Astrocyte of the cerebellum (primary cell): ENCODE results near the gene GSTM1.

ENCODE experiments used
- DNase-seq: peaks from one replicate; pipeline ENCODE4 v3.0.0-alpha.2; 2011; ENCODE audit warnings: low read depth
- H3K4me3 ChIP-seq: 2 replicates; pipeline ENCODE4 v1.5.1; 2011; ENCODE audit warnings: mild to moderate bottlenecking, low read depth, low read length, moderate library complexity
- in situ Hi-C: cut with HindIII; loops from 2 replicates; pipeline ENCODE4 v1.10.0; 2017; ENCODE audit warnings: low sequenced_read_pairs
- TF ChIP-seq, protein P1 (sequence below): IDR thresholded peaks from 2 replicates; pipeline ENCODE4 v1.5.1; 2012; ENCODE audit warnings: low read length, low read depth, moderate library complexity, mild to moderate bottlenecking; ENCODE audit errors: missing control alignments

The GSTM1 gene

DNA sequence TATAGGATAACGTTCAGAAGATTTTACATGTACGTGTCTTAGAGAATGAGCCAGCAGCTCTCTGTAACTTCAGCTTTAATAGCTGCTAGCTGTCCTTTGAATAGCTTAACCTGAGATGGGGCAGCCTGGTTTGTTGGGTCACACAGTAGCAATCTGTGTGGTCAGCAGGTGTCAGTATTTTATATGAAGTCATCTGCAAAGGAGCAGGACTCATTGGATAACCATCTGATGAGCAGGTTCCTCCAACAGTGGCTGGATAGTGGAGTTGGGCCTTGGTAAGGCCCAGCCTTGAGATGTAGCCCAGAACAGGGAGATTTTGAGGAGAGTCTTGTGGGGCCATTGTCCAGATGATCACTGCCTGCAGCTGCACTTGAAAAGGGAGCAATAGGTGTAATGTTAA, 30.9 kb downstream of the GSTM1 start:
- H3K4me3 ChIP-seq = no peak overlapping the region
- TF ChIP-seq, protein P1, sequence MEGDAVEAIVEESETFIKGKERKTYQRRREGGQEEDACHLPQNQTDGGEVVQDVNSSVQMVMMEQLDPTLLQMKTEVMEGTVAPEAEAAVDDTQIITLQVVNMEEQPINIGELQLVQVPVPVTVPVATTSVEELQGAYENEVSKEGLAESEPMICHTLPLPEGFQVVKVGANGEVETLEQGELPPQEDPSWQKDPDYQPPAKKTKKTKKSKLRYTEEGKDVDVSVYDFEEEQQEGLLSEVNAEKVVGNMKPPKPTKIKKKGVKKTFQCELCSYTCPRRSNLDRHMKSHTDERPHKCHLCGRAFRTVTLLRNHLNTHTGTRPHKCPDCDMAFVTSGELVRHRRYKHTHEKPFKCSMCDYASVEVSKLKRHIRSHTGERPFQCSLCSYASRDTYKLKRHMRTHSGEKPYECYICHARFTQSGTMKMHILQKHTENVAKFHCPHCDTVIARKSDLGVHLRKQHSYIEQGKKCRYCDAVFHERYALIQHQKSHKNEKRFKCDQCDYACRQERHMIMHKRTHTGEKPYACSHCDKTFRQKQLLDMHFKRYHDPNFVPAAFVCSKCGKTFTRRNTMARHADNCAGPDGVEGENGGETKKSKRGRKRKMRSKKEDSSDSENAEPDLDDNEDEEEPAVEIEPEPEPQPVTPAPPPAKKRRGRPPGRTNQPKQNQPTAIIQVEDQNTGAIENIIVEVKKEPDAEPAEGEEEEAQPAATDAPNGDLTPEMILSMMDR = no peak
- in situ Hi-C loops = no loop called here
- no peak for DNase-seq

DNA sequence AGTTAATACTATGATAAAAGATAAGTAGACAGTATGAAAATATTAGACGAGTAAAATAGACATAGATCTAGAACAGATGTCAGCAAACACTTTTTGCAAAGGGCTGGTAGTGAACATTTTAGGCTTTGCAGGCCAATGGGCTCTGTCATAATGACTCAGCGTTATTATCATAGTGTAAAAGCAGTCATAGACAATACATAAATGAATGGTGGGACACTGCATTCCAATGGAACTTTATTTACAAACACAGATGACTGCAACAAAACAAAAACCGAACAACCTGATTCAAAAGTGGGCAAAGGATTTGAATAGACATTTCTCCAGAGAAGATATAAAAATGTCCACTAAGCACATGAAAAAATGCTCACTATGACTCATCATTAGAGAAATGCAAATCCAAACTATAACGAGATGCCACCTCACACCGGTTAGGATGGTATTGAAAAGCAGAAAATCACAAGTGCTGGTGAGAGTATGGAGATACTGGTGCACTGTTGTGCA, 31.8 kb downstream of the GSTM1 start:
- TF ChIP-seq, protein P1 = no peak
- in situ Hi-C loops = no loop called here
- H3K4me3 ChIP-seq = no peak overlapping the region
- no peak for DNase-seq

DNA sequence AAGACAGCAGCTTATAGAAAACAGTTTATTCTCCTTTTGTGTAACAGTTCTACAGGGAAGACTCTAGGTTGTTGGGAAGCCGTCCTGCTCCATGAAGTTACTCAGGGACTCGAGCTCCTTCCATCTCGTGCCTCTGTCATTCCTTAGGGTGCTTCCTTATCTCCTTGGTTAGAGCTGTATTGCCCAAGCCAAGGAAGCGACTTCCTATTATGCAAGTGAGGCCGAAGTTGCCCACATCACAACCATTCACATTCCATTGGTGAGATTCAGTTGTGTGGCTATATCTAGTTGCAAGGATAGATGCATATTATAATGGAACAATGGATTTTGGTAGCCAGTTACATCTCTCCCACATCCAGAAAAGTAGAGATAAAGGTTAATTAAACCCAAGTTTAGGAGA, 33.4 kb downstream of the GSTM1 start:
- in situ Hi-C loops = no loop called here
- TF ChIP-seq, protein P1 = no peak
- H3K4me3 ChIP-seq = no peak overlapping the region
- no peak for DNase-seq

DNA sequence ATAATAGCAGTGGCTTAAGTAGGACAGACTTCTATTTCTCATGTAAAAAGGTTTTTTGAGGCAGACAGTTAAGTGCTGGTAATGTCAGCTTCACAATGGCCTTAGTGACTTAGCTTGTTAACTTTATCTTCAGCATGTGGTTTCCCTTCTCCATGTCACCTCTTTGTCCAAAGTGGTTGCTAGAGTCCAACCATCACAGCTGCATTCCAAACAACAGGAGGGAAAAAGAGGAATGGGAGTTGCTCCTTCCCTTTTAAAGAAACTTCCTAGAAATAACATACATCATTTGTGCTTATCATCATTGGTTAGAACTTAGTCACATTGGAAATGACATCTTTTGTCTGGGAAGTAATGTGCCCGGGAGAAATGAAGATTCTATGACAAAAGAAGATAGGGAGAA, 34.4 kb downstream of the GSTM1 start:
- in situ Hi-C loops = no loop called here
- TF ChIP-seq, protein P1 = no peak
- no peak for DNase-seq
- no peak overlapping the region for H3K4me3 ChIP-seq

DNA sequence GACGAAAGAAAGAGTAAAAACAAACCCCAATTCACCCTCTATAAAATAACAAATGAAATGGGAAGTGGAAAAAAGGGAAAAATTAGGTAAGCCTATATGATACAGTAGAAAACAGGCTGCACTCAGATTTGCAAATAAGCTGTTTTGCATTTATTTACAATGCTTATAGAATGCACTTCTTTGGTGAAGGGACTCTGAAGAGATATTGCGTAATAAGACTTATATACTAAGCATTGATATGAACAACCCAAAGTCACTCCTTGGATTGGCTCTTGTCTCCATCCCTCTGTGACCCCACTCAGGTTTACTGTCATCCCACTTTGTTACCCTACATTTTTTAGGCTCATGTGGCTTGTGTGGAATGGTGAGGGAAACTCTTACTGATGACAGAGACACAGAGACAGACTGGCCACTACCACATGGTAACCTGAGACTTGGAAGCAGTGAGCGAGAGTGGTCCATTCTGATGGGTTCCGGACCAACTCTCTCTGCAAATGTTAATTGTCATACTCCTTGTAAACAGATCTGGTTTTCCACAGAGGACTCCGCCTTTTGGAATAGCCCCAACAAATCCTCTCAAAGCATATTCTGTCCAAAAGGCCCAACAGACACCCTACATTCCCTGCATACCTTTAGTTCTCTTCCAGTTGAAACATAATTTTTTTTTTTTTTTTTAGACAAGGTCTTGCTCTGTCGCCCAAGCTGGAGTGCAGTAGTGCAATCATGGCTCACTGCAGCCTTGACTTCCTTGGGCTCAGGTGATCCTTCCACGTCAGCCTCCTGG, 35.5 kb downstream of the GSTM1 start:
- TF ChIP-seq, protein P1 = no peak

DNA sequence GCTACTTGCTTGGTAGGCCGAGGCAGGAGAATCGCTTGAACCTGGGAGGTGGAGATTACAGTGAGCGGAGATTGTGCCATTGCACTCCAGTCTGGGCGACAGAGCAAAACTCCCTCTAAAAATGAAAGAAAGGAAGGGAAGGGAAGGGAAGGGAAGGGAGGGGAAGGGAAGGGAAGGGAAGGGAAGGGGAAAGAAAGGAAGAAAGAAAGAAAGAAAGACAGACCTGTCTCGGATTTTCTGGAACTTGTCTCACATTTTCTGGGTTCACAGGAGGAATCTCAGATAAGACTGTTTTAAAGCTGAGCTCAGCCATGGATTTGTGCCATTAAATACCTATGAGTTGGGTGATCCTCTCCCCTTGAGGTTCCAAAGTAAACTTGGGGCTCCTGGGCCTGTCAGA, 37.3 kb downstream of the GSTM1 start:
- H3K4me3 ChIP-seq = no peak overlapping the region
- TF ChIP-seq, protein P1 = no peak
- in situ Hi-C loops = no loop called here
- DNase-seq = no peak

More for the DNA sequence above, 35.5 kb downstream of the GSTM1 start:
- in situ Hi-C loops = no loop called here
- no peak for DNase-seq
- no peak overlapping the region for H3K4me3 ChIP-seq
